Astrocyte (in vitro differentiated cells and primary cell): ENCODE results near the gene AMBP. TPM values are rescaled to one million over a fixed set of nuclear protein-coding genes. Genes with fewer than 3 reads are reported as not detected.

ENCODE experiments used
- DNase-seq: peaks from one replicate; pipeline ENCODE4 v3.0.0-alpha.2; 2010; ENCODE audit warnings: low read depth
- FAIRE-seq: peaks from 2 replicates; lab custom pipeline; 2011; peaks lifted over from hg19 to GRCh38; lab: Jason Lieb, UNC
- H2AFZ ChIP-seq: 2 replicates; pipeline ENCODE4 v1.6.0; 2012; ENCODE audit warnings: low read depth, low read length, inconsistent platforms
- H3K27ac ChIP-seq: 2 replicates; pipeline ENCODE4 v1.5.1; 2011; ENCODE audit warnings: low read depth, low read length, inconsistent platforms
- H3K27me3 ChIP-seq: 2 replicates; pipeline ENCODE4 v1.6.0; 2011; ENCODE audit warnings: low read length, inconsistent platforms; ENCODE audit not compliant: insufficient read depth
- H3K36me3 ChIP-seq: 2 replicates; pipeline ENCODE4 v1.5.1; 2011; ENCODE audit warnings: low read length, inconsistent platforms; ENCODE audit not compliant: insufficient read depth
- H3K4me1 ChIP-seq: 2 replicates; pipeline ENCODE4 v1.5.1; 2011; ENCODE audit warnings: low read length, inconsistent platforms; ENCODE audit not compliant: insufficient read depth
- H3K4me2 ChIP-seq: 2 replicates; pipeline ENCODE4 v1.6.0; 2012; ENCODE audit warnings: low read length, inconsistent platforms
- H3K4me3 ChIP-seq: 2 replicates; pipeline ENCODE4 v1.5.1; 2011; ENCODE audit warnings: low read depth, mild to moderate bottlenecking, low read length, inconsistent platforms; ENCODE audit not compliant: insufficient read depth
- H3K79me2 ChIP-seq: 2 replicates; pipeline ENCODE4 v1.6.0; 2012; ENCODE audit warnings: mild to moderate bottlenecking, low read length, inconsistent platforms; ENCODE audit not compliant: insufficient read depth
- H3K9ac ChIP-seq: 2 replicates; pipeline ENCODE4 v1.6.0; 2012; ENCODE audit warnings: mild to moderate bottlenecking, low read length, inconsistent platforms
- H3K9me3 ChIP-seq: 2 replicates; pipeline ENCODE4 v1.5.1; 2012; ENCODE audit warnings: low read depth, mild to moderate bottlenecking, low read length, inconsistent platforms; ENCODE audit not compliant: insufficient read depth
- H4K20me1 ChIP-seq: 2 replicates; pipeline ENCODE4 v1.6.0; 2012; ENCODE audit warnings: low read length, inconsistent platforms; ENCODE audit not compliant: insufficient read depth
- H3K27ac Mint-ChIP-seq: one replicate; pipeline ENCODE4 v1.8.0; 2021; ENCODE audit warnings: mild to moderate bottlenecking, mixed read lengths; ENCODE audit not compliant: unreplicated experiment
- H3K27me3 Mint-ChIP-seq: one replicate; pipeline ENCODE4 v1.8.0; 2021; ENCODE audit warnings: low read depth, mixed read lengths; ENCODE audit not compliant: unreplicated experiment
- H3K36me3 Mint-ChIP-seq: one replicate; pipeline ENCODE4 v1.8.0; 2021; ENCODE audit warnings: low read depth, mixed read lengths; ENCODE audit not compliant: unreplicated experiment
- H3K4me1 Mint-ChIP-seq: one replicate; pipeline ENCODE4 v1.8.0; 2021; ENCODE audit warnings: low read depth, mixed read lengths; ENCODE audit not compliant: unreplicated experiment
- H3K4me3 Mint-ChIP-seq: one replicate; pipeline ENCODE4 v1.8.0; 2021; ENCODE audit warnings: mild to moderate bottlenecking, moderate library complexity, mixed read lengths; ENCODE audit not compliant: unreplicated experiment
- H3K9me3 Mint-ChIP-seq: one replicate; pipeline ENCODE4 v1.8.0; 2021; ENCODE audit warnings: mild to moderate bottlenecking, mixed read lengths; ENCODE audit not compliant: unreplicated experiment
- CTCF ChIP-seq: IDR thresholded peaks from 2 replicates; pipeline ENCODE4 v1.5.1; 2011; ENCODE audit warnings: low read depth, mild to moderate bottlenecking, inconsistent platforms, low read length, moderate library complexity; ENCODE audit not compliant: insufficient read depth
- EZH2 ChIP-seq: IDR thresholded peaks from 2 replicates; pipeline ENCODE4 v1.6.1; 2012; ENCODE audit warnings: mild to moderate bottlenecking, low read length, inconsistent platforms; ENCODE audit not compliant: insufficient read depth
- total RNA-seq: library from RNA; stranded (reverse); gene quantifications from 2 replicates; pipeline ENCODE4 v1.2.1, GENCODE V29; 2021

Gene AMBP
- total RNA-seq, 1 donor from 2014 or later, result not detected

GRCh38 chr9:114098021-114098935, 20.2 kb upstream of the AMBP start:
- no peaks in the 10 kb centered on the region for H3K36me3 ChIP-seq
- H3K27me3 ChIP-seq, result peaks cover 2% of the 10 kb centered on the region
- Mint-ChIP-seq H3K27me3 (peaks cover 58% of the 10 kb centered on the region), H3K4me1 (peaks cover 2% of the 10 kb centered on the region), H3K27ac (no peak overlapping the region), H3K36me3 (peaks cover 3% of the 10 kb centered on the region), H3K4me3 (peak overlapping the region; percentile 66), H3K9me3 (peaks cover 11% of the 10 kb centered on the region)
- H3K79me2 ChIP-seq, result no peaks in the 10 kb centered on the region
- H3K9me3 ChIP-seq, result peaks cover 5% of the 10 kb centered on the region
- no peak overlapping the region for H3K4me3 ChIP-seq
- H3K9ac ChIP-seq, result no peak overlapping the region
- H3K4me2 ChIP-seq, result peak overlapping the region; percentile 79
- H2AFZ ChIP-seq, result peak overlapping the region; percentile 21
- H4K20me1 ChIP-seq, result no peaks in the 10 kb centered on the region
- H3K4me1 ChIP-seq, result peaks cover 5% of the 10 kb centered on the region
- TF ChIP-seq CTCF (no peak), EZH2 (no peak)
- FAIRE-seq (no peak), DNase-seq (no peak)
- H3K27ac ChIP-seq, result no peak overlapping the region

- Mint-ChIP-seq H3K36me3 (peaks cover 2% of the 10 kb centered on the region), H3K9me3 (peaks cover 8% of the 10 kb centered on the region), H3K4me1 (peaks cover 2% of the 10 kb centered on the region), H3K27ac (no peak overlapping the region), H3K27me3 (peaks cover 63% of the 10 kb centered on the region), H3K4me3 (peak overlapping the region; percentile 66)
- H3K9me3 ChIP-seq, result peaks cover 3% of the 10 kb centered on the region
- TF ChIP-seq EZH2 (no peak), CTCF (no peak)
- FAIRE-seq, result no peak
- no peaks in the 10 kb centered on the region for H4K20me1 ChIP-seq
- H3K4me1 ChIP-seq, result peaks cover 5% of the 10 kb centered on the region
- H3K4me2 ChIP-seq, result peak overlapping the region; percentile 79
- peak; percentile 13 for DNase-seq
- no peak overlapping the region for H3K27ac ChIP-seq
- H3K79me2 ChIP-seq, result no peaks in the 10 kb centered on the region
- no peak overlapping the region for H3K9ac ChIP-seq
- no peaks in the 10 kb centered on the region for H3K36me3 ChIP-seq
- H3K27me3 ChIP-seq, result peaks cover 4% of the 10 kb centered on the region
- H3K4me3 ChIP-seq, result no peak overlapping the region
- H2AFZ ChIP-seq, result peak overlapping the region; percentile 21
These were observed 19.5 kb upstream of the AMBP start for GRCh38 chr9:114097613-114098020.
